ENCODE measurements around the gene GOLGB1.

The GOLGB1 gene

DNA sequence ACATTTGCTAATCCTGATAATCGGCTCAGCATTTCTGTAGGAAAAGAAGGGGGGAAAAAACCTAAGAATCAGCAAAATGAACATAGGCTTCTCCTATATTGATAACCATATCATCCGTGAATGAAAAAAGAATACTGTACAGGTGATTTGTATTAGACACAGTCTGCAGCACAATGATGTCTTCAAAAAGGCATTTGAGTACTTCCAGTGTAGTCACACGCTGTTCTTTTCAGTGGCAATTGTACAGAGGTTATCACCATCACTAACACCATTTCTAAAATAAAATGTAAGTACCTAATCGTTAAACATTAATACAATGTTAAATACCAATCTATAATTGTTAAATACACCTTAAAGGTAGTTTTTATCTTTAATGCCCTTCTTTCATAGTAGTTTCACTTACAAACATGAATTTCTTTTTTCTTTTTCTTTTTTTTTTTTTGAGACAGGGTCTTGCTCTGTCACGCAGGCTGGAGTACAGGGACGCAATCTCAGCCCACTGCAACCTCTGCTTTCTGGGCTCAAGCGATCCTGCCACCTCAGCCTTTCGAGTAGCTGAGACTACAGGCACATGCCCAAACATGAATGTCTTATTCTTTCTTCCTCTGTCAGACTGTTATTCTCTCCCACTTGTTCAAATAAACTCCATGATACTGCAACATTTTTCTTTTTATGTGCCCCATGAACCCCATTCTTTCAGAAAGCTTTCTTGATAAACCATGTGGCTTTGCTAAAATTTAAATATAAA lies 18.4 kb downstream of the GOLGB1 start:
- TF ChIP-seq ZBTB8A (tag by site-specific recombination; IDR thresholded peaks at IDR 0.05) (peak; percentile 35; the same call in 1 of the 2 replicates), ZNF302 (tag by site-specific recombination; IDR thresholded peaks at IDR 0.05; ENCODE audit: low read depth) (no peak), ZBTB21 (tag by site-specific recombination; IDR thresholded peaks at IDR 0.05) (no peak), OSR2 (tag by site-specific recombination; IDR thresholded peaks at IDR 0.05) (no peak), ZSCAN30 (tag by site-specific recombination; IDR thresholded peaks at IDR 0.05) (no peak)
- TF ChIP-seq, protein P1, sequence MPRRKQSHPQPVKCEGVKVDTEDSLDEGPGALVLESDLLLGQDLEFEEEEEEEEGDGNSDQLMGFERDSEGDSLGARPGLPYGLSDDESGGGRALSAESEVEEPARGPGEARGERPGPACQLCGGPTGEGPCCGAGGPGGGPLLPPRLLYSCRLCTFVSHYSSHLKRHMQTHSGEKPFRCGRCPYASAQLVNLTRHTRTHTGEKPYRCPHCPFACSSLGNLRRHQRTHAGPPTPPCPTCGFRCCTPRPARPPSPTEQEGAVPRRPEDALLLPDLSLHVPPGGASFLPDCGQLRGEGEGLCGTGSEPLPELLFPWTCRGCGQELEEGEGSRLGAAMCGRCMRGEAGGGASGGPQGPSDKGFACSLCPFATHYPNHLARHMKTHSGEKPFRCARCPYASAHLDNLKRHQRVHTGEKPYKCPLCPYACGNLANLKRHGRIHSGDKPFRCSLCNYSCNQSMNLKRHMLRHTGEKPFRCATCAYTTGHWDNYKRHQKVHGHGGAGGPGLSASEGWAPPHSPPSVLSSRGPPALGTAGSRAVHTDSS (tag by site-specific recombination; IDR thresholded peaks at IDR 0.05) = no peak
- H3K9me3 ChIP-seq (ENCODE audit: control insufficient read depth, insufficient read depth, low read depth, low read length) = no peaks in the 10 kb centered on the region
- H3K4me3 ChIP-seq (ENCODE audit: low read depth, low read length) = no peak overlapping the region
- H3K36me3 ChIP-seq (ENCODE audit: control insufficient read depth in 2 of 2, insufficient read depth in 1 of 2, low read length in 2 of 2) = peaks cover 10 to 33% of the 10 kb centered on the region in 2 experiments
- ChIA-PET CTCF (no interaction called here), POLR2A (no interaction called here)
- H3K27ac ChIP-seq (ENCODE audit: extremely low read depth, low read depth, low read length) = no peak overlapping the region
- H3K4me1 ChIP-seq (ENCODE audit: control insufficient read depth, insufficient read depth, low read length) = no peaks in the 10 kb centered on the region

DNA sequence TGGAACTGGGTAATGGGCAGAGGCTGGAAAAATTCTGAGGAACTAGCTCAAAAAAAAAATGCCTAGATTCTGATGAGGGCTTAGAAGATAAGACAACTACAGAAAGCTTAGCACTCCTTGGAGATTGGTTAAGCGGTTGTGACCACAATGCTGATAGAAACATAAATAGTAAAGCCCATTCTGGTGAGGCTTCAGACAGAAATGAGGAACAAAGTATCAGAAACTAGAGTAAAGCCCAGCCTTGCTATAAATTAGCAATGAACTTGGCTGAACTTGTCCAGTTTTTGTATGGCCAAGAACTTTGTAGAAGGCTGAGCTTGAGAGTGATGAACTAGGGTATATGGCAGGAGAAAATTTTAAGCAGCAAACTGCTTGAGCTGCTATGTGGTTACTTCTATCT lies 25.4 kb downstream of the GOLGB1 start:
- no peaks in the 10 kb centered on the region for H3K9me3 ChIP-seq (ENCODE audit: control insufficient read depth, insufficient read depth, low read depth, low read length)
- ChIA-PET POLR2A (interaction anchor here (0.6 kb wide), 1 partner anchor 18 kb away, joined by 3 read pairs; no protein-coding TSS in a partner anchor), CTCF (no interaction called here)
- H3K4me1 ChIP-seq (ENCODE audit: control insufficient read depth, insufficient read depth, low read length) = no peaks in the 10 kb centered on the region
- no peak overlapping the region for H3K4me3 ChIP-seq (ENCODE audit: low read depth, low read length)
- TF ChIP-seq, protein P2, sequence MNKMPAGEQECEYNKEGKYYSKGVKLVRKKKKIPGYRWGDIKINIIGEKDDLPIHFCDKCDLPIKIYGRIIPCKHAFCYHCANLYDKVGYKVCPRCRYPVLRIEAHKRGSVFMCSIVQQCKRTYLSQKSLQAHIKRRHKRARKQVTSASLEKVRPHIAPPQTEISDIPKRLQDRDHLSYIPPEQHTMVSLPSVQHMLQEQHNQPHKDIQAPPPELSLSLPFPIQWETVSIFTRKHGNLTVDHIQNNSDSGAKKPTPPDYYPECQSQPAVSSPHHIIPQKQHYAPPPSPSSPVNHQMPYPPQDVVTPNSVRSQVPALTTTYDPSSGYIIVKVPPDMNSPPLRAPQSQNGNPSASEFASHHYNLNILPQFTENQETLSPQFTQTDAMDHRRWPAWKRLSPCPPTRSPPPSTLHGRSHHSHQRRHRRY (tag by site-specific recombination; IDR thresholded peaks at IDR 0.05) = no peak
- TF ChIP-seq ZNF24 (tag by site-specific recombination; IDR thresholded peaks at IDR 0.05) = no peak
- TF ChIP-seq OVOL3 (tag by site-specific recombination; IDR thresholded peaks at IDR 0.05) = no peak
- no peak for TF ChIP-seq ZNF792 (tag by site-specific recombination; IDR thresholded peaks at IDR 0.05)
- no peak for TF ChIP-seq ZNF324 (tag by site-specific recombination; IDR thresholded peaks at IDR 0.05)
- TF ChIP-seq, protein P3, sequence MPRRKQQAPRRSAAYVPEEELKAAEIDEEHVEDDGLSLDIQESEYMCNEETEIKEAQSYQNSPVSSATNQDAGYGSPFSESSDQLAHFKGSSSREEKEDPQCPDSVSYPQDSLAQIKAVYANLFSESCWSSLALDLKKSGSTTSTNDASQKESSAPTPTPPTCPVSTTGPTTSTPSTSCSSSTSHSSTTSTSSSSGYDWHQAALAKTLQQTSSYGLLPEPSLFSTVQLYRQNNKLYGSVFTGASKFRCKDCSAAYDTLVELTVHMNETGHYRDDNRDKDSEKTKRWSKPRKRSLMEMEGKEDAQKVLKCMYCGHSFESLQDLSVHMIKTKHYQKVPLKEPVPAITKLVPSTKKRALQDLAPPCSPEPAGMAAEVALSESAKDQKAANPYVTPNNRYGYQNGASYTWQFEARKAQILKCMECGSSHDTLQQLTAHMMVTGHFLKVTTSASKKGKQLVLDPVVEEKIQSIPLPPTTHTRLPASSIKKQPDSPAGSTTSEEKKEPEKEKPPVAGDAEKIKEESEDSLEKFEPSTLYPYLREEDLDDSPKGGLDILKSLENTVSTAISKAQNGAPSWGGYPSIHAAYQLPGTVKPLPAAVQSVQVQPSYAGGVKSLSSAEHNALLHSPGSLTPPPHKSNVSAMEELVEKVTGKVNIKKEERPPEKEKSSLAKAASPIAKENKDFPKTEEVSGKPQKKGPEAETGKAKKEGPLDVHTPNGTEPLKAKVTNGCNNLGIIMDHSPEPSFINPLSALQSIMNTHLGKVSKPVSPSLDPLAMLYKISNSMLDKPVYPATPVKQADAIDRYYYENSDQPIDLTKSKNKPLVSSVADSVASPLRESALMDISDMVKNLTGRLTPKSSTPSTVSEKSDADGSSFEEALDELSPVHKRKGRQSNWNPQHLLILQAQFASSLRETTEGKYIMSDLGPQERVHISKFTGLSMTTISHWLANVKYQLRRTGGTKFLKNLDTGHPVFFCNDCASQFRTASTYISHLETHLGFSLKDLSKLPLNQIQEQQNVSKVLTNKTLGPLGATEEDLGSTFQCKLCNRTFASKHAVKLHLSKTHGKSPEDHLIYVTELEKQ (tag by site-specific recombination; IDR thresholded peaks at IDR 0.05; ENCODE audit: borderline replicate concordance) = no peak
- TF ChIP-seq SALL2 (tag by site-specific recombination; IDR thresholded peaks at IDR 0.05; ENCODE audit: borderline replicate concordance) = no peak
- TF ChIP-seq ZNF658 (tag by site-specific recombination; IDR thresholded peaks at IDR 0.05) = no peak
- TF ChIP-seq ZNF37A (tag by site-specific recombination; IDR thresholded peaks at IDR 0.05) = no peak
- TF ChIP-seq ZNF391 (tag by site-specific recombination; IDR thresholded peaks at IDR 0.05; ENCODE audit: borderline replicate concordance, low read depth) = no peak
- no peak for TF ChIP-seq ZNF707 (tag by site-specific recombination; IDR thresholded peaks at IDR 0.05)
- TF ChIP-seq, protein P4, sequence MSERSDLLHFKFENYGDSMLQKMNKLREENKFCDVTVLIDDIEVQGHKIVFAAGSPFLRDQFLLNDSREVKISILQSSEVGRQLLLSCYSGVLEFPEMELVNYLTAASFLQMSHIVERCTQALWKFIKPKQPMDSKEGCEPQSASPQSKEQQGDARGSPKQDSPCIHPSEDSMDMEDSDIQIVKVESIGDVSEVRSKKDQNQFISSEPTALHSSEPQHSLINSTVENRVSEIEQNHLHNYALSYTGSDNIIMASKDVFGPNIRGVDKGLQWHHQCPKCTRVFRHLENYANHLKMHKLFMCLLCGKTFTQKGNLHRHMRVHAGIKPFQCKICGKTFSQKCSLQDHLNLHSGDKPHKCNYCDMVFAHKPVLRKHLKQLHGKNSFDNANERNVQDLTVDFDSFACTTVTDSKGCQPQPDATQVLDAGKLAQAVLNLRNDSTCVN (tag by site-specific recombination; optimal IDR thresholded peaks at IDR 0.05) = no peak
- TF ChIP-seq ZNF670 (tag by site-specific recombination; IDR thresholded peaks at IDR 0.05; ENCODE audit: low read depth) = no peak
- no peak for TF ChIP-seq YY1 (tag by site-specific recombination; IDR thresholded peaks at IDR 0.05)
- no peak for TF ChIP-seq ZNF555 (tag by site-specific recombination; conservative IDR thresholded peaks at IDR 0.05)
- TF ChIP-seq, protein P5, sequence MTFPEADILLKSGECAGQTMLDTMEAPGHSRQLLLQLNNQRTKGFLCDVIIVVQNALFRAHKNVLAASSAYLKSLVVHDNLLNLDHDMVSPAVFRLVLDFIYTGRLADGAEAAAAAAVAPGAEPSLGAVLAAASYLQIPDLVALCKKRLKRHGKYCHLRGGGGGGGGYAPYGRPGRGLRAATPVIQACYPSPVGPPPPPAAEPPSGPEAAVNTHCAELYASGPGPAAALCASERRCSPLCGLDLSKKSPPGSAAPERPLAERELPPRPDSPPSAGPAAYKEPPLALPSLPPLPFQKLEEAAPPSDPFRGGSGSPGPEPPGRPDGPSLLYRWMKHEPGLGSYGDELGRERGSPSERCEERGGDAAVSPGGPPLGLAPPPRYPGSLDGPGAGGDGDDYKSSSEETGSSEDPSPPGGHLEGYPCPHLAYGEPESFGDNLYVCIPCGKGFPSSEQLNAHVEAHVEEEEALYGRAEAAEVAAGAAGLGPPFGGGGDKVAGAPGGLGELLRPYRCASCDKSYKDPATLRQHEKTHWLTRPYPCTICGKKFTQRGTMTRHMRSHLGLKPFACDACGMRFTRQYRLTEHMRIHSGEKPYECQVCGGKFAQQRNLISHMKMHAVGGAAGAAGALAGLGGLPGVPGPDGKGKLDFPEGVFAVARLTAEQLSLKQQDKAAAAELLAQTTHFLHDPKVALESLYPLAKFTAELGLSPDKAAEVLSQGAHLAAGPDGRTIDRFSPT (tag by site-specific recombination; IDR thresholded peaks at IDR 0.05) = no peak
- TF ChIP-seq ZNF621 (tag by site-specific recombination; IDR thresholded peaks at IDR 0.05) = no peak
- TF ChIP-seq, protein P1 (tag by site-specific recombination; IDR thresholded peaks at IDR 0.05) = no peak
- H3K27ac ChIP-seq (ENCODE audit: extremely low read depth, low read depth, low read length) = no peak overlapping the region
- H3K36me3 ChIP-seq (ENCODE audit: control insufficient read depth in 2 of 2, insufficient read depth in 1 of 2, low read length in 2 of 2) = peaks cover 25 to 89% of the 10 kb centered on the region in 2 experiments

All from HEK293 (cell line).